Measurements from ENCODE around the gene PCBP3.

DNA sequence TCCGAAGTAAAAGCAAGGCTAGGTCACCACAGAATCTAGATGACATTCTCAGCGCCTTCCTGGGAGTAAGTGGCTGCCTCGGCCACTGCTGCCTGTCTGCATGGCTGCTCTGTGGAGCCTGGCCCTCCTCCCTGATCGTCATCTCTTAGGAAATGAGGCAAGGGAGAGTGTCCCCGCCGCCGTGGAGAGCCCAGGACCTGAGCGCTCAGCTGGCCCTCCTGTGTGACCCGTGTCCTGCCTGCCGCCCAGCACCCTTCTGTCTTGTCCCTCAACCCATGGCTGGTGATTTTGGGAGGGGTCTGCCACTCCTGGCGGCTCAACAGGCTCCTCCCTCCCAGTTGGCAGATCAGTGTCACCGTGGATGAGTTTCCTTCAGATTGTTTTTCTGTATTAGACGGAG is 181.7 kb downstream of the PCBP3 start:
- TF ChIP-seq, protein P1, sequence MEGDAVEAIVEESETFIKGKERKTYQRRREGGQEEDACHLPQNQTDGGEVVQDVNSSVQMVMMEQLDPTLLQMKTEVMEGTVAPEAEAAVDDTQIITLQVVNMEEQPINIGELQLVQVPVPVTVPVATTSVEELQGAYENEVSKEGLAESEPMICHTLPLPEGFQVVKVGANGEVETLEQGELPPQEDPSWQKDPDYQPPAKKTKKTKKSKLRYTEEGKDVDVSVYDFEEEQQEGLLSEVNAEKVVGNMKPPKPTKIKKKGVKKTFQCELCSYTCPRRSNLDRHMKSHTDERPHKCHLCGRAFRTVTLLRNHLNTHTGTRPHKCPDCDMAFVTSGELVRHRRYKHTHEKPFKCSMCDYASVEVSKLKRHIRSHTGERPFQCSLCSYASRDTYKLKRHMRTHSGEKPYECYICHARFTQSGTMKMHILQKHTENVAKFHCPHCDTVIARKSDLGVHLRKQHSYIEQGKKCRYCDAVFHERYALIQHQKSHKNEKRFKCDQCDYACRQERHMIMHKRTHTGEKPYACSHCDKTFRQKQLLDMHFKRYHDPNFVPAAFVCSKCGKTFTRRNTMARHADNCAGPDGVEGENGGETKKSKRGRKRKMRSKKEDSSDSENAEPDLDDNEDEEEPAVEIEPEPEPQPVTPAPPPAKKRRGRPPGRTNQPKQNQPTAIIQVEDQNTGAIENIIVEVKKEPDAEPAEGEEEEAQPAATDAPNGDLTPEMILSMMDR (IDR thresholded peaks at IDR 0.05 in 4 of 5, conservative IDR thresholded peaks at IDR 0.05 in 1 of 5), result no peak
- TF ChIP-seq POLR2A (IDR thresholded peaks at IDR 0.05), result no peak

Data from gastrocnemius medialis (tissue), 4 donors.